GM18519 (cell line): Measurements from ENCODE around the gene IMMT.
A peak's percentile ranks its signal among the peaks of the same experiment; 100 is the strongest.

Experiments
- ATAC-seq: cut with Tn5 transposase; IDR thresholded peaks from one replicate; pipeline ENCODE4 v1.9.1; 2021; ENCODE audit warnings: mild to moderate bottlenecking, moderate library complexity; ENCODE audit not compliant: unreplicated experiment, low FRiP score

IMMT gene

GRCh38 chr2:86147793-86148192 lies 47.5 kb downstream of the IMMT start:
- no peak for ATAC-seq

GRCh38 chr2:86143926-86144685 lies 51.2 kb downstream of the IMMT start:
- ATAC-seq, result no peak

GRCh38 chr2:86143307-86143706 lies 52.0 kb downstream of the IMMT start:
- ATAC-seq, result no peak

DNA sequence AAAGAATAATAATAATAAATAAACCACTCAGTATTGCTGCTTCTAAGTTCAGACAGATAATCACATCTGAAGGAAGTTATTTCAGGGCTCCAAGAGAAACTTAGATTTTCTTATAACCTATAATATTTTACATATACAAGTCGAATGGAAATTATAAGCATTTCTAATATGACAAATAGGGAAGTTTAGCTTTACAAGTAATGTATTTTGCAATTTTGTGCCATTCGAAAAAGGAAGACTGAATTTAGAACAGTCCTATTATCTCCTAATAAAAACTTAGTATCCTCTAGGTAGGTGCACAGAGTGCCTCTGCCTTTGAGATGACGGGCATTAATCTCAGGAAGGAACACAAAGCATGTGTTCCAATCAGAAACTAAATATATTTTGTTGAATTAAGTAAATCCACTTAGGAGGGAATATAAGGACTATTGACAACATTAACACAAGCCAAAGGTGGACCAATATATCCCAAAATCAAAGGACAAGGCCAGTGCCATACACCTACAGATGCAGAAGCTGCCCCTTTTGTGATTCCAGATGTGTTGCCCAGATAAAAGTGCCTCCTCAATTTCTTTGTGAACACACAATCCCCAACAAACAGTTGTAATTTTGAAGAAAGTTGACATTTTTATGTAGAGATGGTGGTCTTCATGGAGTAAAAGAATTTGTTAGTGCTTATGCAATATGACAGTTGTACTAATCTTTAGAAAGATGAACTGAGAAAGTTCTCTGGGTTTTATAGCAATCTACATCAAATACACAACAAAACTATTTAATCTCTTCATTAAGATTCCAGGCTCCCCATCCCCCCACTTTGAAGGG lies 52.6 kb downstream of the IMMT start:
- ATAC-seq, result no peak

- ATAC-seq, result no peak
These were observed 54.3 kb downstream of the IMMT start for GRCh38 chr2:86140969-86141392.

GRCh38 chr2:86139981-86140380 lies 55.3 kb downstream of the IMMT start:
- no peak for ATAC-seq

DNA sequence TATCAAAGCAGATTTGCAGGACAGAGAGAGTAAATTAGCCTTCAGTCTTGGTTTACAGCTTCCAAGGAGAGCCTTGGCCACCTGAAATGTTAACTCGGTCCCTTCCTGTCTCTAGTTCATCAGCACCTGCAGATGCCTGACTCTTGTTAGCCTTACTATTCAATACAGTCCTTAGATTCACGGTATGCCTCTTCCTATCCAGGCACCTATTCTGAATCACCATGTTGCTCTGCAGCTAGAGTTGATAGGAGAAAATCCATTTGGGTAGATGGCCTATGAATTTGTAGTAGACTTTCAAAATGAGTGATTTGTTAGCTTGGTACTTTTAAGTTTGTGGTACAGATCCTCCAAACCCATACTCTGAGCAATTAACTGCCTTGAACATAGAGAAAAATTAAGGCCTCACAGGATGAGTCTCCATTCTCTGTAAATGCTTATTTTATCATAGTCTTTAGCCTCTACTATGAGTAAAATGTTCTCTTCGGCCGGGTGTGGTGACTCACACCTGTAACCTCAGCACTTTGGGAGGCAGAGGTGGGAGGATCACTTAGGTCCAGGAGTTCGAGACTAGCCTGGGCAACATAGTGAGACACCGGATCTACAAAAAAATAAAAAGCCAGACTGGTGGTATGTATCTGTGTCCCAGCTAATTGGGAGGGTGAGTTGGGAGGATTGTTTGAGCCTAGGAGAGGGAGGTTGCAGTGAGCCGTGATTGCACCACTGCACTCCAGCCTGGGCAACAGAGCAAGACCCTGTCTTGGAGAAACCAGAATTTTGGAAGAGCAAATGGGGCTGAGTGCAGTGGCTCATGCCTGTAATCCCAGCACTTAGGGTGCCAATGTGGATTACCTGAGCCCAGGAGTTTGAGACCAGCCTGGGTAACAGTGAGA lies 56.3 kb downstream of the IMMT start:
- no peak for ATAC-seq

DNA sequence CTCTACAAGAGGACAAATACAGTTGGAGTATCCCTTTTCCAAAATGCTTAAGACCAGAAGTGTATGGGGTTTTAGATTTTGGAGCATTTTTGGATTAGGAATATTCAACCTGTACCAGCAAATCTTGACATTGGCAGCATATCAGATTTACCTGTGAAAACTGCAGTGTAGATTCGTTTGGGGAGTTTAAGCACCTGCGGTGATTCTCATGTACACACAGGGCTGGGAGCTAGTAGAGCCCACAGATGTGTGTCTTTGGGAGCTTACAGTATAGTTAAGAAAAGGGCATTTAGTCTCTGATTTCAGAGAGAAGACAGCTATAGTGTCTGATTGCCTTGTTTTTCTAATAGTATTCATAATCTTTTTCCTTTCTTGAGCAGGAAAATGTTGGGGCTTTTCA lies 59.1 kb downstream of the IMMT start:
- ATAC-seq, result no peak

DNA sequence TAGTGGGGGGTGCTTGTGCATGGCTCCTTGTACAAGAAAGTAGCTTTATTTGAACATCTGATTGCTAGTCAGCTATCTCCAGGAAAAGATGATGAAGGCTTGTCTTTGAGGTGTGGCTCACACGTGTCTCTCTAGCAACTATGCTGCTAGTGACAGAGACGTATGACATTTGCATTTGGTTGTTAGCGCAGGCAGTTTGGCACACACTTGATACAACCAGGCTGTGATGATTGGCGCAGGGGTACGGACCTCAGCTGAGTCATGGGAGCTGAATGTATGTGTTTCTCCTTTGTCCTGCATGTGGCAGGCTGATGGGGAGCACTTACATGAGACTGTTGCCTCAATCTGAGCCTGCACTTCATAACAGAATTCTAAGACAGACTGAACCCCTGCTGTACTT lies 59.6 kb downstream of the IMMT start:
- no peak for ATAC-seq

GRCh38 chr2:86134709-86135108 lies 60.6 kb downstream of the IMMT start:
- ATAC-seq, result no peak

- no peak for ATAC-seq
These were observed 70.6 kb downstream of the IMMT start for GRCh38 chr2:86124683-86125082.

DNA sequence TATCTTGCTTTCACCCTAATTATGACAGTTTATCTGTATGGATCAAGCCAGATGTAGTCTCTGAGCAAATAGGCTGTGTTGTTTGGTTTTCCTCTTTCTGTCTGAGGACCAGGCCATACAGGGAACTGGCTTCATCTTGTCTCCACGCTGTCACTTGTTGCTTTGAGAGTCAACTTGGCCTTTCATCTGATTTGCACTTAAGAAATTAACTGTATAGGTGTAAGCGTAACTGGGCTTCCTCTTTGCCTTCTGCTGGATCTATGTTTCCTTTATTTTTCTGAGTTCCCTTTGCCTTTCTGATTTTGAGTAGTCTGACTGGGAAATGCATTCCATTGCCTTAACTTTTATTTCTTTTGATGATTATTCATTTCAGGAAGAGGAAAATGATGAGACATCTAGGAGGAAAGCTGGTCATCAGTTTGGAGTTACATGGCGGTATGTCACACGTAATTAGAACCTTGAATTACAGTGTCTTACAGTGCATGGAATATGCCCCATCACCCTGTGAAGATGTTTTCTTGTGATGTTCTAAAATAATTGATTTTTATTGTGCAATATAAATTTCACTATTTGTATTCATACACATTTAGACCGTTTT lies 71.8 kb downstream of the IMMT start:
- no peak for ATAC-seq

DNA sequence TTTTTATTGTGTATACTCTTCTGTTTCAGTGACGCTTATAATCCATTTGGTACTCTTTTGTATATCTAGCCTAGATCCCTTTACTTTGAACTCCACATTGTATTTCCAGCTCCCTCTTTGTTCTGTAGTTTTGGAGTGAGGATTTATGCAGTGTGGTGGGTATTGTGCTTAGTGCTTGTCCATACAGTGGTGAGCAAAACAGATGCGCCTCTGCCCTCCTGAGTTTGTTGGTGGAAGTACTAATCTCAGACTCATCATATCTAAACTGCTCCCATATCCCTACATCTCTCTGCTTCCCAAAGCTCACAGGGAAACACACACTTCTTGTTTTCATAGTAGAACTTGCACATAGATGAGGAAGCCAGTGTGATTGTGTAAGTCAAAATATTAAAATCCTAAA lies 77.1 kb downstream of the IMMT start:
- no peak for ATAC-seq

- no peak for ATAC-seq
These were observed 88.2 kb downstream of the IMMT start for GRCh38 chr2:86107031-86107430.

DNA sequence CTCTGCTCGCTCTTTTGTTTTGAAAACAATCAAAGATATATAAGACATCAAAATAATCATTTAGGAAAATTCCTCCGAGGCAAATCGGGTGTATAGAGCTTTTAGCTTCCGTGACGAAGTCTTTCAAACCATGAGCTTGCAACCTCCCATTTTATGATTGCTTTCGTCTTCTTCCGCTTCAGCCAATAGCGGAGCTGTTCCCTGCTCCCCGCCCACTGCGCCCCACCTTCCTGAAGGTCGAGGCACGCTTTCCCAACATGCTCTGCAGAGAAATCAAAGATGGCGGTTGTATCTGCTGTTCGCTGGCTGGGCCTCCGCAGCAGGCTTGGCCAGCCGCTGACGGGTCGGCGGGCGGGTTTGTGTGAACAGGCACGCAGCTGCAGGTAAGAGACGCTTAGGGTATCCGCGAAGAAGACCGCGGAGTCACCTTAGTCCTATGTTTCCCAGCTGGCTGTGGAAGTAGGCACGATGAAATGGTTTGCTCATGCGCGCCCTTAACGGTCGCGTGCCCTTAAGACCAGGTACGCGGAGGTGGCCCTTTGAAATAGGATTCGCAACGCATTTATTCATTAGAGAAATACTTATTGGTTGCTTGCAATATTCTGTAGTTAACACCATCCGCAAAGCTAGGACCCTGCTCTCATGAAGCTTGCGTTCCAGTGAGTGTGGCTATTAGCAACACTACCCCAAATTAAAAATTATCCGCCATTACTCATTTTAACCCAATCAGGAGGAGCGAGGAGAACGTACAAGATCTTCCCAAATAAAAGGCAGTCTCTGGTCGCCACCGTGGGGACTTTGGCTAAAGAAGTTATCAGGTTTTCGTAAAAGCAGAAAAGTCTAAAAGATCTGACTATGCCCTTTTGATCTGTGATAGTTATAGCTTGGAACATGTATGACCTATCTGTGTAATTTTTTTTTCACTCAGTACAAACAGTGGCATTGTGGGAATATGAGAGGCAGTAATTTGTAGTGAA lies 89.0 kb downstream of the IMMT start, which contains the start of gene PTCD3:
PTCD3 (plus strand) TSS at position 267 of the 977 bp plus-strand sequence; CDS start at position 280, 13 bp downstream.
- peak; percentile 78 for ATAC-seq

- ATAC-seq, result peak; percentile 48
These were observed 89.9 kb downstream of the IMMT start, which contains the start of gene POLR1A for GRCh38 chr2:86105252-86105968. POLR1A (minus strand) TSS chr2:86105886; CDS start chr2:86105776, 110 bp downstream.

DNA sequence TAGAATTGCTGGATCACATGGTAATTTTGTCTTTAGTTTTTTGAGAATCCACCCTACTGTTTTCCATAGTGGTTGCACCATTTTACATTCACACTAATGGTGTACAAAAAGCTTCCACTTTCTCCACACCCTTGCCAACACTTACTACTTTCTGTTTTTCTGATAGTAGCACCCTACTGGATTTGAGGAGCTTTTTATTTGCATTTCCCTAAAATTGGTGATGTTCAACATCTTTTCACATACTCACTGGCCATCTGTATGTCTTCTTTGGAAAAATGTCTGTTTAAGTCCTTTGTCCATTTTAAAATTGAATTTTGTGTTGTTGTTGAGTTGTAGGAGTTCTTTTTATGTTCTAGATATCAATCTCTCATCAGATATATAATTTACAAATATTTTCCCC lies 93.1 kb downstream of the IMMT start:
- no peak for ATAC-seq

DNA sequence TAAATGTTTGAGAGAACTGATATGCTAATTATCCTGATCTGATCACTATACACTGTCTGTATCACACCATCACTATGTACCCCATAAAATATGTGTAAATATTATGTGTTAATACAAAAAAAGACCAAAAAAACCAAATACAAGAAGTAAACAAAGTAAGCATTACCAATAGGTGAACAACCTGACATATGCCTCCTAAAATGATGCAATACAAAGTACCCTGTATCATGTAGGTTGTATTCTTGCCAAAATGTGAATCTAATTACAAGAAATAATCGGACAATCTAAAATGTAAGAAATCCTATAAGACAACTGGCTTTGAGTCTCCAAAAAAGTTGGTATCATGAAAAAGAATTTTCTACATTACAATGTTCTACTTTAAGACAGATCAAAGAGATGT lies 97.3 kb downstream of the IMMT start:
- no peak for ATAC-seq
